K562 (cell line): ENCODE data around the gene CHERP. TPM values are rescaled to one million over a fixed set of nuclear protein-coding genes. Genes with fewer than 3 reads are reported as not detected.
A peak's percentile ranks its signal among the peaks of the same experiment; 100 is the strongest.

Source experiments
- ATAC-seq: fragments of 200-7000 bp; cut with Tn5 transposase; 3 replicates; pipeline ENCODE4 v1.9.1; 2020; ENCODE audit warnings: moderate library complexity
- BruUV-seq: library from RNA; stranded (reverse); fragments of 400-500 nt; replicated peaks from 2 replicates; lab custom pipeline; 2021; lab: Mats Ljungman, UMichigan
- CTCF ChIA-PET: fragments of 300-600 bp; formaldehyde crosslinking; extraction: SDS; loops from one replicate; lab custom pipeline; 2021; ENCODE audit warnings: low intra/inter-chr PET ratio; lab: Yijun Ruan, JAX
- POLR2A ChIA-PET: fragments of 300-600, 350-650 bp; sonication (Branson Sonifier 250); formaldehyde crosslinking; extraction: SDS; loops from one replicate; lab custom pipeline; 2021; ENCODE audit warnings: antibody characterized with exemption, inconsistent platforms; lab: Yijun Ruan, JAX
- DNase-seq, 4 experiments: peaks; one replicate each; pipeline versions ENCODE4 v3.0.0 to v3.0.0-alpha.2; 2011 to 2018; ENCODE audit warnings: low spot score in 3 of 4, mixed read lengths in 3 of 4; ENCODE audit errors: extremely low read depth in 1 of 4
- FAIRE-seq: peaks from 2 replicates; lab custom pipeline; 2011; peaks lifted over from hg19 to GRCh38; lab: Jason Lieb, UNC
- H2AFZ ChIP-seq: 2 replicates; pipeline ENCODE4 v1.6.0; 2011; ENCODE audit warnings: low read depth, low read length, control low read depth, inconsistent platforms
- H3K27ac ChIP-seq: fragments of 200-600 bp; 3 replicates; pipeline ENCODE4 v1.8.0; 2011; ENCODE audit warnings: low read depth, mild to moderate bottlenecking, control low read depth, inconsistent platforms, low read length, moderate library complexity, mixed read lengths; ENCODE audit errors: extremely low read depth
- H3K27me3 ChIP-seq, 2 experiments: fragments of 300-600 bp in 1 of 2; 2 replicates in 1 of 2; 3 replicates in 1 of 2; pipeline versions ENCODE4 v1.6.0 to v1.8.0; 2011; ENCODE audit warnings: inconsistent platforms in 2 of 2, low read length in 2 of 2, mild to moderate bottlenecking in 1 of 2, mixed read lengths in 1 of 2, moderate library complexity in 1 of 2; ENCODE audit not compliant: control insufficient read depth in 2 of 2, insufficient read depth in 2 of 2
- H3K36me3 ChIP-seq: fragments of 300-600 bp; 3 replicates; pipeline ENCODE4 v1.8.0; 2011; ENCODE audit warnings: mild to moderate bottlenecking, low read length, inconsistent platforms; ENCODE audit not compliant: control insufficient read depth, insufficient read depth
- H3K4me1 ChIP-seq, 2 experiments: fragments of 200-600 bp in 1 of 2; replicated peaks in 1 of 2; 2 replicates in 1 of 2; 3 replicates in 1 of 2; pipeline versions ENCODE4 v1.5.1 to v1.8.0; 2011; ENCODE audit warnings: inconsistent platforms in 2 of 2, low read length in 2 of 2, mild to moderate bottlenecking in 1 of 2, mixed read lengths in 1 of 2, moderate library complexity in 1 of 2; ENCODE audit not compliant: control insufficient read depth in 2 of 2, insufficient read depth in 2 of 2
- H3K4me2 ChIP-seq: 2 replicates; pipeline ENCODE4 v1.6.1; 2011; ENCODE audit warnings: low read length, control low read depth, inconsistent platforms, mixed read lengths; ENCODE audit not compliant: insufficient read depth
- H3K4me3 ChIP-seq: fragments of 200-600 bp; sonication (generic), shearing (Covaris generic); 2 replicates; pipeline ENCODE4 v1.5.1; 2016; ENCODE audit warnings: control low read depth, inconsistent platforms
- H3K79me2 ChIP-seq: fragments of 200-600 bp; 3 replicates; pipeline ENCODE4 v1.8.0; 2011; ENCODE audit warnings: low read length, inconsistent platforms; ENCODE audit not compliant: control insufficient read depth, insufficient read depth
- H3K9ac ChIP-seq, 2 experiments: 2 replicates each; pipeline versions ENCODE4 v1.6.0 to v1.6.1; 2011; ENCODE audit warnings: low read depth in 2 of 2, low read length in 2 of 2, control low read depth in 1 of 2, inconsistent platforms in 1 of 2, mild to moderate bottlenecking in 1 of 2, mixed read lengths in 1 of 2; ENCODE audit not compliant: insufficient read depth in 1 of 2
- H3K9me1 ChIP-seq: one replicate; pipeline ENCODE4 v1.6.0; 2011; ENCODE audit warnings: inconsistent platforms, mild to moderate bottlenecking, low read length, moderate library complexity; ENCODE audit not compliant: control insufficient read depth, insufficient read depth
- H3K9me3 ChIP-seq: replicated peaks from 2 replicates; pipeline ENCODE4 v1.5.1; 2011; ENCODE audit warnings: low read depth, low read length, inconsistent platforms; ENCODE audit not compliant: control insufficient read depth, insufficient read depth
- H4K20me1 ChIP-seq: replicated peaks from 2 replicates; pipeline ENCODE4 v1.6.1; 2011; ENCODE audit warnings: low read length, inconsistent platforms, mixed read lengths; ENCODE audit not compliant: control insufficient read depth, insufficient read depth
- POLR2G ChIP-seq: fragments of 200-400 bp; formaldehyde crosslinking; IDR thresholded peaks from 2 replicates; pipeline ENCODE4 v1.6.1; 2017; ENCODE audit warnings: low read depth, mild to moderate bottlenecking, antibody characterized with exemption, low read length, moderate library complexity
- RBM14 ChIP-seq: fragments of 200-400 bp; formaldehyde crosslinking; IDR thresholded peaks from 2 replicates; pipeline ENCODE4 v1.6.1; 2018; ENCODE audit warnings: low read depth, mild to moderate bottlenecking, low read length, moderate library complexity, borderline replicate concordance; ENCODE audit not compliant: insufficient read depth
- RBM22 ChIP-seq: fragments of 200-400 bp; formaldehyde crosslinking; IDR thresholded peaks from 2 replicates; pipeline ENCODE4 v1.6.1; 2018; ENCODE audit warnings: low read length, low read depth; ENCODE audit not compliant: poor library complexity, severe bottlenecking
- WGBS: fragments of 100-300 bp; shearing (Covaris generic); methylation state at CpG from one replicate; pipeline ENCODE4 v1.1.6; 2016; ENCODE audit warnings: low coverage, mixed read lengths; ENCODE audit not compliant: insufficient coverage; ENCODE audit errors: missing lambda C conversion rate; 5-methylcytosine and 5-hydroxymethylcytosine counted together
- in situ Hi-C: fragments of 300-500 bp; cut with MboI; formaldehyde crosslinking; loops from 4 replicates; pipeline ENCODE4 v1.15.0; 2018; ENCODE audit warnings: inconsistent platforms, mixed read lengths
- intact Hi-C: fragments of 100-400 bp; cut with micrococcal nuclease; formaldehyde crosslinking; loops from 2 replicates; pipeline ENCODE4 v1.14.2; 2022
- polyA plus RNA-seq, 8 experiments: library from polyadenylated mRNA; depleted of rRNA in 4 of 8; stranded (reverse) in 5 of 8; unstranded in 3 of 8; fragments of >200 nt; fragmentation: Nextera tagmentation in 2 of 8; fragmentation: Illumina TruSeq in 1 of 8; extraction: Ambion mirVana in 2 of 8; extraction: Trizol in 1 of 8; gene quantifications; 2 replicates each; pipeline versions ENCODE4 v1.2.1 to v1.2.3, GENCODE V29; 2011 to 2014; ENCODE audit warnings: inconsistent platforms in 1 of 8, missing spikeins in 1 of 8
- total RNA-seq, 7 experiments: library from RNA; depleted of rRNA in 6 of 7; stranded (reverse); fragments of >200 nt in 6 of 7; fragmentation: Illumina TruSeq in 2 of 7; extraction: Trizol in 2 of 7; gene quantifications; 2 replicates each; pipeline versions ENCODE4 v1.2.1 to v1.2.3, GENCODE V29; 2011 to 2021; ENCODE audit warnings: low replicate concordance in 1 of 7

The CHERP gene
- total and polyA plus RNA-seq, 9 of the 15 experiments (the other 6 are each of a cell fraction or from before 2014, with no cell fraction given), result 0.60 to 85.1 (median 7.8) TPM

DNA sequence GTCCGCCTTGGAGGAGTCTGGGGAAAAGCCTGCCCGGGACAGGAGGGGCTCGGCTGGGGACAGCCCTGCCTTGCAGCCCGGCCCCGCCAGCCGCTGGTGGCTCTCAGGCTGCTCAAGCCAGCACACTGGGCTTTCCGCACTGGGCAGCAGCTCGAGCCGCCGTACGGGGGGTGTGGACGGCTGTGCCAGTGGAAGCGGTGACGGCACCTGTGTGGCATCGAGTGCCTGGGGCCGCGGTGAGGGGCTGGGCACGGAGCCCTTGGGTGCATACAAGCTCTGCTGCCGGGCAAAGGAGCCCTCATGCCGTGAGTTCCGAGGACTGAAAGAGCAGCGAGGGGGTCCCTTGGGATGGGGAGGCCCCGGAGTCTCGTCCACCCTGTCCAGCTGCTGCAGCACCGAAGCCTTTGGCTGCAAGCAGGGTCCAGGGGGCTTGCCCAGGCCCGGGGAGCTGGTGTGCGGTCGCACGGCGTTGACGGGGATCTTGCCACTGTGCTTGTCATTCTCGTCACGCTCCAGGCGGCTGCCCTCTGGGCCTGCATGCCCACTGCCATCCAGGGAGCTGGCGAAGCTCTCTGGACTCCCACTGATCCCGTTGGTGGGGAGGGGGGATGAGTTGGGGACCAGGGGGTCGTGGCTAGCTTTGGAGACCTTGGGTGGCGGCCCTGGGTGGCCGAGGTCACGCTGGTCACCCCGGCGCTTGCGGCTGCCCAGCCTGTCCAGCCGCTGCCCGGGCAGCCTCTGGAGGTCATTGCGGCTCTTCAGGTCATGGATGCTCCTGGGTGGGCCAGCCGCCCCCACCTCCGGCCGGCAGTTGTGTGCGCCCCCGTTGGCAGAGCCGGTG lies 34.7 kb upstream of the CHERP start:
- Histone ChIP-seq H2AFZ (no peak overlapping the region), H3K36me3 (peaks cover 70% of the 10 kb centered on the region; the same call in 2 of the 3 replicates), H3K9ac (no peak overlapping the region), H4K20me1 (peaks cover 9% of the 10 kb centered on the region; the same call in 1 of the 2 replicates), H3K9me3 (no peaks in the 10 kb centered on the region), H3K4me3 (no peak overlapping the region), H3K27ac (no peak overlapping the region), H3K79me2 (peaks cover 86% of the 10 kb centered on the region), H3K4me2 (no peak overlapping the region), H3K9me1 (peaks cover 6% of the 10 kb centered on the region), H3K4me1 (peaks cover 22 to 45% of the 10 kb centered on the region in 2 experiments; a peak in 4 of 5 replicates), H3K27me3 (no peaks in the 10 kb centered on the region; a peak in 1 of 5 replicates)
- no TSS peak for BruUV-seq
- FAIRE-seq (no peak), DNase-seq (no peak), ATAC-seq (no peak)
- ChIA-PET CTCF (no interaction called here), POLR2A (interaction anchor here (0.6 kb wide), 2 partner anchors 46 to 235 kb away, joined by 3 read pairs; no protein-coding TSS in a partner anchor)
- in situ Hi-C loops (no loop called here), intact Hi-C loops (no loop called here)
- WGBS, result 97% methylated on average over 25 of the region's 52 CpGs
- TF ChIP-seq RBM22 (peak; percentile 20), RBM14 (no peak), POLR2G (peak; percentile 19; the same call in 1 of the 2 replicates)
